Ramos (cell line): ENCODE measurements around the gene ABCA10.
"Not testable (repeated sequence)": the region's sequence is repeated elsewhere in the genome, so short reads cannot be mapped to it uniquely, and the experiment has no call there.

Experiments used
- in situ Hi-C: fragments of 300-500 bp; cut with MboI; formaldehyde crosslinking; loops from one replicate; pipeline ENCODE4 v1.14.3; 2022; ENCODE audit warnings: low sequenced_read_pairs; ENCODE audit not compliant: unreplicated experiment

ABCA10 gene

GRCh38 chr17:69168642-69169041 is 60.0 kb downstream of the ABCA10 start:
- in situ Hi-C loops, result not testable (repeated sequence)

DNA sequence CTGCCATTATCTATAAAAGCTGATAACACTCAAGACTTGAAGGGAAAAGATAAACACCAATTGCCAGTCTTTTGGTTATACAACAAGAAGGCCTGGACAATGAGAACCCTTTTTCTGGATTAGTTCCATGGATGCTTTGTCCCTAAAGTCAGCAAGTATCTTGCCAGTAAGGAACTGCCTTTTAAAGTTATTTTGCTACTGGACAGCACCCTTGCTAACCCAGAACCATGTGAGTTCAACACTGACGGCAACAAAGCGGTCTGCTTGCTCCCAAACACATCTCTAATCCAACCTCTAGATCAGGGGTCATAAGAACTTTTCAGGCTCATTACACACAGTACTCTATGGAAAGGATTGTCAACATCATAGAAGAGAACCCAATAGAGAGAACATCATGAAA is 61.7 kb downstream of the ABCA10 start:
- in situ Hi-C loops, result no loop called here

- in situ Hi-C loops, result no loop called here
These were observed 64.4 kb downstream of the ABCA10 start for GRCh38 chr17:69164206-69164605.

DNA sequence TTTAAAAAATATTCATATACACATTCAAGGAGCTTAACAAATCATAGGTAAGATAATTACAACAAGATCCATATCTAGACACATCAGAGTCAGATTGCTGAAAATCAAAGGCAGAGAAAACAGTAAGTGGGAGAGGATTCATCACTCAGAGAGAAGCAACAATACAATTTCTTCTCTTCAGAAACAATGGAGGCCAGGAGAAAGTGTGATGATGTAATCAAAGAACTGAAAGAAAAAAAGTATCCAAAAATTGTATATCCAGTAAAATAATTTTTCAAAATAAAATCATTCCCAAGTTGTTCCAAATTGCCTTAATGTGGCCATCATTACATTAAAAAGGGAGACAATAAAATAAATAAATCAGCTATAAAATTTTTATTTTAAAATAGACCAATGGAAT is 69.2 kb downstream of the ABCA10 start:
- in situ Hi-C loops, result no loop called here

DNA sequence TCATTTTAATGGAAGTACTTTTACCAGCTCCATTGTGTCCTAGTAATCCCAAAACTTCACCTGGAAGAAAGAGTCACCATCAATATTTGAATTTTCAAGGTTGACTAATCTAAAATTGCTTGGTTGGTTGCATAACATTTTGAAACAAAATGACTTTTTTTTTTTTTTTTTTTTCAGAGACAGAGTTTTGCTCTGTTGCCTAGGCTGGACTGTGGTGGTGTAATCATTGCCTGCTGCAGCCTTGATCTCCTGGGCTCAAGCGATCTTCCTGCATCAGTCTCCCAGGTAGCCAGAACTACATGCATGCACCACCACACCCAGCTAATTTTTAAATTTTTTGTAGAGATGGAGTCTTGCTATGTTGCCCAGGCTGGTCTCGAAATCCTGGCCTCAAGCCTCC is 74.4 kb downstream of the ABCA10 start:
- in situ Hi-C loops, result no loop called here

DNA sequence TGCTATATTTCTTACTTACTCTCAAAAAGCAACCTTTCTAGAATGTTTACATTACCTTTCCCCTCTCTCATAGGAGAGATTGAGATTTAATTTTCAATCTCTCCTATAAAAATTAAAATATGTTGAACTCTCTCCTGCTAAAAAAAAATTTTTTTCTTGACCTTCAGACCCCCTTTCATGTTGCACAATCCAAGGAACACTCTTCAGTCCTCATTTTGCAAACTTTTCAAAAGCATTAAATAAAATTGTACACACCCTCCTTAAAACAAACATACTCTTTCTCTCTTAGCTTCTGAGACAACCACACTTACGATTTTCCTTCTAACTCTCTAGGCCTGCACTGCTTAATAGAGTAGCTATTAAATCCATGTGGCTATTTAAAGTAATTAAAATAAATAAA is 78.3 kb downstream of the ABCA10 start:
- in situ Hi-C loops, result no loop called here

DNA sequence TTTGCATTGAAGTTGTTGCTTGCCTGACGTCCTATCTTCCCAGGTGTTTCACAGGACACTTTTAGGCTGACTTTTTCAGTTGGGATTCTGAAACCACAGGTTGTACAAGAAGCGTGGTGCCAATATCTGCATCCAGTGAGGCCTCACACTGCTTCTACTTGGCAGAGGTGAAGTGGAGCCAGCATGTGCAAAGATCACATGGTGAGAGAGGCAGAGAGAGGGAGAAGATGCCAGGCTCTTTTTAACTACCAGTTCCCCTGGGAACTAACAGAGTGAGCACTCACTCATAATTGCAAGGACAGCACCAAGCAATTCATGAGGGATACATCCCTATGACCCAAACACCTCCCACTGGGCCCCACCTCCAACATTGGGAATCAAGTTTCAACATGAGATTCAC is 81.2 kb downstream of the ABCA10 start:
- in situ Hi-C loops, result no loop called here

- in situ Hi-C loops, result no loop called here
These were observed 84.0 kb downstream of the ABCA10 start for GRCh38 chr17:69144331-69145255.

- in situ Hi-C loops, result no loop called here
These were observed 84.9 kb downstream of the ABCA10 start for GRCh38 chr17:69143683-69144231.

- in situ Hi-C loops, result no loop called here
These were observed 85.5 kb downstream of the ABCA10 start for GRCh38 chr17:69143151-69143550.

DNA sequence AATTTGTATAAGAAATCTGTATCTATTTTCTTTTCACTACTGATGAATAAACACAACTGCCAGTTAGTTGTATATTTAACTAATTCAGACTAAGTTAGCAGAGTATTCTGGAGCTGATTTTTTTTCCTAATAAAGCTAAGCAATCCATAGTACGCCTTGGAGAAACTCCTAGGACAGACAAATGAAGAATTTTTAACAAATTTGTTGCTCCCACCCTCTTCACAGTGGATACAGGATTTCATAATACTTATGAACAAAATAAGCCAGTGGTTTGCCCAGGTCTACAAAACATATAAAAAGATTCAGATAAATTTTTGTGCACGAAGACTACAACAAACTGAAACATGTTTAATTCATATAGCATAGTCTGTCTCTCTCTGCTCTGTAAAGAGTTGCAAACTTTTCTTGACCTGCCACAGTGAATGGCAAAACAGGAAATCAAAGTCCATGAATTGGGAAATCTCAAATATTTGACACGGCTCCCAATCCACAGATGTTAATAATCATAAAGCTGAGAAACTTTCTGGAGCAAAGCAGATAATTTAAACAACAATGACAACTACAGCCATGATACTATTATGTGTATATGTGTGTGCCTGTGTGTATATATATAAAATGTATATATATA is 86.3 kb downstream of the ABCA10 start:
- in situ Hi-C loops, result no loop called here

DNA sequence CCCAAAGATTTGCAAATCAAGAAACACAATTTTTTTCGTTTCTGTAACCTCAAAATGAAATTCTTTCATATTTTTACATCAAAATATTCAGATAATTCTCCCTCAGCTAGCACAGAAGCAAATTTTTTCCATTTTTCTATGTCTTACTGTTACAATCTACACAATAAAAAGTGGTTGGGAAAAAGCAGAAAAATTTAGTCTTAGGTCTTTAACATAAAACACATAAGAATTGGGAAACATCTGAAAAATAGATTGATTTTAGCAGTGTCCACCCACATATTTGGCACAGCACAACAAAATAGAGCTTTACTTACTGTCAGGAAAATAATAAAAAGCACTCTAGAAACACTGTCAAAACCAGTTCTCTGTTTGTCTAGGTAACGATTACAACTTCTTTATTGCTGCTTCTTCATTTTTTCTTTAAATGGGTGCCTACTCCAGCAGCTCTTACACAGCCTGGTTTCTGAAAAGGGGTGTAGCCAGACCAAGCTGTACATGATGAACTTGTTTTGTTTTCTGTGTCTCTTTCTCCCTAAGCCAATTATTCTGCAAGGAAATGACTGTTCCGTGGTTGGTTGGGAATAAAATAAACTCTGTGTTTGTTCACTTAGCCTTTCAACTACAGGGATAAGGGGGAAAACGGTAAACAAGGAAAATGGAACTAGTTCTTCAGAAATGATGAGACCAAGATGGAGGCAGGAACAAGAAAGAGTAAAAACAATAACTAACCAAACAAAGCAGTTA is 87.0 kb downstream of the ABCA10 start, which contains the start of gene ABCA6:
ABCA6 (minus strand) TSS at position 465 of the 744 bp plus-strand sequence. CDS start 1,192 bp downstream, outside the sequence.
- in situ Hi-C loops, result no loop called here

GRCh38 chr17:69134112-69134511 is 94.5 kb downstream of the ABCA10 start:
- in situ Hi-C loops, result no loop called here

DNA sequence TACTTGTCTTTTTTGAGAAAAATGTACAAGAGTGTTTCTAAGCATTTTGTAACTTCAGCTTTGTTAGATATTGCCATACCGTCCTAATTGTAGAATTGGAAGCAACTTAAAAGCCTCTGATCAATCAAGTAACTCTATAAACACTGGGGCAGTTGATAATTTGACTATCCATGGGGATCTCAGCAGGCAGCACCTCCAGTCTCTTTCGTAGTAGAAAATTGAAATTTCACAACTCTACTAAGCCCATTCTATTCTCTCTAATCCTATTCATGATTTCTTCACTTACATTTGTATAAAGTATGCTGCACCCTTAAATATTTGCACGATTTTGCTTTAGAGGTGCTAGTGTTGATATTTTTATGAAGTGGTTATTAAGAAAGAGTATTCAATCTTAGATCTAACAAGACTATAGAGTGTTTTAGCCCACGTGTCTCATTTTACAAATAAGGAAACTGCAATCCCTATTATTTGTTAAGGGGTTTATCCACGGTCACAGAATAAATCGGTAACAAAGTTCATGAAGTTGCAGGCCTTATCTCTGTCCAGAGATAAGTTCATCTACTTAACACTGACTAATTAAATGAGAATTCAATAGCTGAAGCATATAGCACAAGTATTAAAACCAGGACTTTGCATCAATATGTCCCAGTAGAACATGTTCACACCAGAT is 97.9 kb downstream of the ABCA10 start:
- in situ Hi-C loops, result no loop called here

- in situ Hi-C loops, result loop anchor here (25.0 kb wide), 1 partner anchor 886 kb away; the partner anchor contains the start of gene AMZ2
These were observed 105.0 kb downstream of the ABCA10 start for GRCh38 chr17:69123626-69124025.

DNA sequence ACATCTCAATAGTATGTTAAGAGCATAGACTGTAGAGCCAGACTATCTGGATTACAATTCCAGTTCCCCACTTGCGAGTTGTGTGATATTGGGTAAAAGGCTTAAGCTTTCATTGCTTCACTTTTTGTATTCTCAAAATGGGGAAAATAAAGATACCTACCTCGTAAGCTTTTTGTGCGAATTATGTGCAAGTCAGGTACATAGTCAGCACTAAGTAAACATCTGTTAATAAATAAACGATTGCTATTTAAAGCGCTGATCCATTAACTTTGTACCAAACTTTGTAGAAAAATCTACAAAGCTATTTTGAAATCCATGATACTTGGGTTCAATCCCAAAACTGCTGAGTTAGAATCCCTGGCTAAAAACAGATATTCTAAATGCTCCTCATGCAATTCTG is 106.6 kb downstream of the ABCA10 start:
- in situ Hi-C loops, result loop anchor here (25.0 kb wide), 1 partner anchor 885 kb away; the partner anchor contains the start of gene AMZ2

DNA sequence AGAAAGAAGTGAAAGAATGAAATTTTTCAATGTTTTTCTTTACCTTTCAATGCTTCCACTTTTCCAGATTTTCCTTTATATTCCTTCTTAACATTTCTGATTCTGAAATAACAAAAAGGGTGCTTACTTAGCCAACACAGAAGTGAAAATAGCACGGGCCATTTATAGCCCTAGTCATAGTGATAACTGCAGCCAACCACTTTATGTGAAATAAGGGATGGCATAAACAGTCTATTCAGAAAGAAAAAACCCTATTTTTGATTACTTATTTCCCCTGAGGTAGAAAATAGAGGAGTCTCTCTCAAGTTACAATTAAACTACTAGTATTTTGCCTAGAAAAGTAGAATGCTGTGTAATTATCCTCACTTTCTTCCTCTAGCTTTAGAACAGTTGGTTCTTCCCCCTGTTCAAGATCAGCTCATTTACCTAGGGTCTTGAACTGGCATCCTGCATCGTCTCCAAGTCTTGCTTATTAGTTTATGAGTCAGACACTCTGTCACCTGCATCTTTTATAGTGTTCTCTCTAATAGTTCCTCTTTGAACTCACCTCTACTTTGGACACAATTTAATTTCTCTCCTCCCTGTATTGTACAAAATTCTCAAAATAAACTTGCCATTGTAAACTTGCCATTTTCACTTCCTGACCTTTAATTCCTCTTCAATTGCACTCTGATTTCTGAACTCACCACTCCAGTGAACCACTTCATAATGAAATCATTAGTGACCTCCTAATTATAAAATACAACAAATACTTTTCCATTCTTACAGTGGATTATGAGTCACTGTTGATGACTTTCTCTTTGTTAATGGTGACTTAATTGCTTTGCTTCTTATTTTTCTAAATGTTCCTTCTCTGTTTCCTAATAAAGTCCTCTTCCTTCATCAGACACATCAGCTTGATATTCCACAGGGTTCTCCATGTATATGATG is 110.5 kb downstream of the ABCA10 start:
- in situ Hi-C loops, result loop anchor here (25.0 kb wide), 1 partner anchor 881 kb away; the partner anchor contains the start of gene AMZ2

DNA sequence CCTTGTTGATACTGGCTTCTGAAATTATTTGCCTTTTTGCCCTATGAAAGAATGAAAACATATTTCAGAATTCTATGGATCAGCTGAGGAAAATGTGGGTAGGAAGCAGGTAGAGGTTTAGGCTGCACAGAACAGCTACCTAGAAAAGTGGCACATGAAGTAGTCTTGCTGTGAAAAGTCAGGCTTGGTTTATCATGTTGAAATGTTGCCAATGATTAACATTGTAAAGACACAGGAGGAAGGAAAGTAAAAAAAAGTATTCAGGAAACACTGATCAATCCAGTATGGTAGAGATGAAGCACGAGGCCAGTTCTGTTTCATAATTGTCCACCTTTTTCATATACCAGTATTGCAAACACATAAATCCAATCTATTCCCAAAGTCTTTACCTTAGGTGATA is 116.8 kb downstream of the ABCA10 start:
- in situ Hi-C loops, result loop anchor here (25.0 kb wide), 1 partner anchor 874 kb away; the partner anchor contains the start of gene AMZ2
